Hepatocyte (in vitro differentiated cells): ENCODE data around the gene AUTS2. TPM values are rescaled to one million over a fixed set of nuclear protein-coding genes. Genes with fewer than 3 reads are reported as not detected.
A peak's percentile ranks its signal among the peaks of the same experiment; 100 is the strongest.

ENCODE experiments used
- DNase-seq: peaks from one replicate; pipeline ENCODE4 v3.0.0-alpha.2; 2016; ENCODE audit warnings: low spot score
- H2AFZ ChIP-seq: fragments of 200-600 bp; sonication (generic); 2 replicates; pipeline ENCODE4 v1.6.0; 2016; ENCODE audit warnings: antibody characterized with exemption, mild to moderate bottlenecking
- H3K27ac ChIP-seq: fragments of 200-600 bp; sonication (generic); 2 replicates; pipeline ENCODE4 v1.5.1; 2016; ENCODE audit warnings: mild to moderate bottlenecking
- H3K27me3 ChIP-seq: fragments of 200-600 bp; sonication (generic); 2 replicates; pipeline ENCODE4 v1.6.1; 2016
- H3K36me3 ChIP-seq: fragments of 200-600 bp; sonication (generic); replicated peaks from 2 replicates; pipeline ENCODE4 v1.5.1; 2016; ENCODE audit warnings: low read depth; ENCODE audit not compliant: insufficient read depth
- H3K4me1 ChIP-seq: fragments of 200-600 bp; sonication (generic); 2 replicates; pipeline ENCODE4 v1.5.1; 2016; ENCODE audit warnings: mild to moderate bottlenecking, moderate library complexity; ENCODE audit not compliant: insufficient read depth
- H3K4me2 ChIP-seq: fragments of 200-600 bp; sonication (generic); 2 replicates; pipeline ENCODE4 v1.6.0; 2016
- H3K4me3 ChIP-seq: fragments of 200-600 bp; sonication (generic); 2 replicates; pipeline ENCODE4 v1.5.1; 2016; ENCODE audit warnings: mild to moderate bottlenecking
- H3K79me2 ChIP-seq: fragments of 200-600 bp; sonication (generic); 2 replicates; pipeline ENCODE4 v1.6.0; 2017; ENCODE audit warnings: mild to moderate bottlenecking
- H3K9me2 ChIP-seq: fragments of 200-600 bp; sonication (generic); replicated peaks from 2 replicates; pipeline ENCODE4 v1.6.0; 2017; ENCODE audit warnings: mild to moderate bottlenecking; ENCODE audit not compliant: insufficient read depth
- H3K9me3 ChIP-seq: fragments of 200-600 bp; sonication (generic); 2 replicates; pipeline ENCODE4 v1.5.1; 2016; ENCODE audit warnings: low read depth, mild to moderate bottlenecking
- H4K20me1 ChIP-seq: fragments of 200-600 bp; sonication (generic); 2 replicates; pipeline ENCODE4 v1.6.0; 2016; ENCODE audit warnings: mild to moderate bottlenecking; ENCODE audit not compliant: insufficient read depth, poor library complexity, severe bottlenecking
- CTCF ChIP-seq: fragments of 200-600 bp; sonication (generic); IDR thresholded peaks from 2 replicates; pipeline ENCODE4 v1.5.1; 2016; ENCODE audit warnings: antibody characterized with exemption, mild to moderate bottlenecking; ENCODE audit not compliant: poor library complexity
- EZH2 ChIP-seq: fragments of 200-600 bp; sonication (generic); IDR thresholded peaks from 2 replicates; pipeline ENCODE4 v1.6.1; 2016; ENCODE audit warnings: antibody characterized with exemption, mild to moderate bottlenecking, borderline replicate concordance
- EZH2phosphoT487 ChIP-seq: fragments of 200-600 bp; sonication (generic); IDR thresholded peaks from one replicate; pipeline ENCODE4 v1.6.1; 2018; ENCODE audit warnings: antibody characterized with exemption, mild to moderate bottlenecking, low read depth, moderate library complexity; ENCODE audit not compliant: unreplicated experiment, severe bottlenecking
- WGBS: methylation state at CpG from one replicate; pipeline ENCODE4 v1.1.6; 2016; ENCODE audit warnings: low lambda C conversion rate; ENCODE audit errors: missing lambda C conversion rate; 5-methylcytosine and 5-hydroxymethylcytosine counted together
- polyA plus RNA-seq: library from polyadenylated mRNA; unstranded; fragments of >200 nt; fragmentation: Nextera tagmentation; extraction: Ambion mirVana; gene quantifications from 2 replicates; pipeline ENCODE4 v1.2.1, GENCODE V29; 2016
- total RNA-seq: library from RNA; depleted of rRNA; stranded (reverse); fragments of >200 nt; gene quantifications from 2 replicates; pipeline ENCODE4 v1.2.3, GENCODE V29; 2014

The AUTS2 gene
- total and polyA plus RNA-seq, 2 experiments from 2014 or later: 34.4 to 40.9 TPM

- no peak overlapping the region for H3K4me3 ChIP-seq
- no peaks in the 10 kb centered on the region for H3K9me3 ChIP-seq
- WGBS: 44% methylated on average over 9 of the region's 9 CpGs
- no peaks in the 10 kb centered on the region for H3K9me2 ChIP-seq
- peak overlapping the region; percentile 58 for H3K27ac ChIP-seq
- no peaks in the 10 kb centered on the region for H4K20me1 ChIP-seq
- no peak overlapping the region for H3K4me2 ChIP-seq
- no peaks in the 10 kb centered on the region for H3K79me2 ChIP-seq
- no peak for DNase-seq
- no peaks in the 10 kb centered on the region for H3K27me3 ChIP-seq
- H2AFZ ChIP-seq: no peak overlapping the region
- no peak for TF ChIP-seq EZH2
- no peak for TF ChIP-seq CTCF
- TF ChIP-seq EZH2phosphoT487: no peak
- H3K36me3 ChIP-seq: no peaks in the 10 kb centered on the region
- H3K4me1 ChIP-seq: peaks cover 10% of the 10 kb centered on the region
Measured at GRCh38 chr7:70631718-70632117, 1033.4 kb downstream of the AUTS2 start.

- Histone ChIP-seq H3K4me3 (no peak overlapping the region), H2AFZ (no peak overlapping the region), H4K20me1 (no peaks in the 10 kb centered on the region), H3K9me2 (no peaks in the 10 kb centered on the region), H3K79me2 (no peaks in the 10 kb centered on the region), H3K4me2 (no peak overlapping the region), H3K27ac (no peak overlapping the region), H3K27me3 (no peaks in the 10 kb centered on the region), H3K4me1 (peaks cover 10% of the 10 kb centered on the region), H3K9me3 (no peaks in the 10 kb centered on the region), H3K36me3 (no peaks in the 10 kb centered on the region)
- TF ChIP-seq EZH2phosphoT487: no peak
- TF ChIP-seq CTCF: no peak
- TF ChIP-seq EZH2: no peak
- 67% methylated on average over 5 of the region's 5 CpGs for WGBS
- no peak for DNase-seq
Measured at GRCh38 chr7:70632400-70632799, 1034.1 kb downstream of the AUTS2 start.

GRCh38 chr7:70634071-70634470 lies 1035.8 kb downstream of the AUTS2 start:
- no peak for DNase-seq
- H3K9me2 ChIP-seq: no peaks in the 10 kb centered on the region
- 96% methylated on average over 8 of the region's 8 CpGs for WGBS
- no peaks in the 10 kb centered on the region for H3K27me3 ChIP-seq
- H3K4me3 ChIP-seq: no peak overlapping the region
- H3K9me3 ChIP-seq: no peaks in the 10 kb centered on the region
- H3K4me1 ChIP-seq: peaks cover 25% of the 10 kb centered on the region
- TF ChIP-seq EZH2: no peak
- TF ChIP-seq EZH2phosphoT487: no peak
- TF ChIP-seq CTCF: no peak
- no peaks in the 10 kb centered on the region for H3K79me2 ChIP-seq
- no peaks in the 10 kb centered on the region for H4K20me1 ChIP-seq
- no peak overlapping the region for H3K27ac ChIP-seq
- no peak overlapping the region for H3K4me2 ChIP-seq
- no peak overlapping the region for H2AFZ ChIP-seq
- H3K36me3 ChIP-seq: no peaks in the 10 kb centered on the region

GRCh38 chr7:70634610-70635068 lies 1036.4 kb downstream of the AUTS2 start:
- Histone ChIP-seq H3K36me3 (no peaks in the 10 kb centered on the region), H3K9me2 (no peaks in the 10 kb centered on the region), H3K4me3 (no peak overlapping the region), H3K27ac (no peak overlapping the region), H3K9me3 (no peaks in the 10 kb centered on the region), H3K79me2 (no peaks in the 10 kb centered on the region), H3K27me3 (no peaks in the 10 kb centered on the region), H4K20me1 (no peaks in the 10 kb centered on the region), H3K4me1 (peaks cover 25% of the 10 kb centered on the region), H3K4me2 (no peak overlapping the region), H2AFZ (no peak overlapping the region)
- no peak for TF ChIP-seq EZH2phosphoT487
- TF ChIP-seq CTCF: no peak
- no peak for TF ChIP-seq EZH2
- DNase-seq: no peak
- WGBS: 92% methylated on average over 8 of the region's 8 CpGs
